HEK293 (cell line): Measurements from ENCODE around the gene TMEM203.

Source experiments
- CTCF ChIA-PET: fragments of 350-600 bp; formaldehyde crosslinking; extraction: SDS; loops from one replicate; lab custom pipeline; 2021; ENCODE audit warnings: antibody characterized with exemption; lab: Yijun Ruan, JAX
- POLR2A ChIA-PET: fragments of 300-600 bp; formaldehyde crosslinking; extraction: SDS; loops from one replicate; lab custom pipeline; 2020; ENCODE audit warnings: antibody characterized with exemption, inconsistent platforms; lab: Yijun Ruan, JAX
- H3K27ac ChIP-seq: fragments of 200-500 bp; sonication (Bioruptor generic); 2 replicates; pipeline ENCODE4 v1.5.1; 2014; ENCODE audit warnings: low read depth, low read length, control low read depth, inconsistent platforms; ENCODE audit errors: extremely low read depth
- H3K36me3 ChIP-seq, 2 experiments: fragments of 200-500 bp in 1 of 2; sonication (Bioruptor generic) in 1 of 2; 1 replicate in 1 of 2; 2 replicates in 1 of 2; pipeline ENCODE4 v1.5.1; 2014 to 2017; ENCODE audit warnings: inconsistent platforms in 2 of 2, low read length in 2 of 2; ENCODE audit not compliant: control insufficient read depth in 2 of 2, insufficient read depth in 1 of 2
- H3K4me1 ChIP-seq: fragments of 200-500 bp; sonication (Bioruptor generic); 2 replicates; pipeline ENCODE4 v1.5.1; 2014; ENCODE audit warnings: mild to moderate bottlenecking, low read length, inconsistent platforms; ENCODE audit not compliant: control insufficient read depth, insufficient read depth
- H3K4me3 ChIP-seq: 2 replicates; pipeline ENCODE4 v1.5.1; 2011; ENCODE audit warnings: low read depth, mild to moderate bottlenecking, control low read depth, low read length, moderate library complexity
- H3K9me3 ChIP-seq: fragments of 200-500 bp; sonication (Bioruptor generic); 2 replicates; pipeline ENCODE4 v1.5.1; 2014; ENCODE audit warnings: low read depth, low read length, inconsistent platforms; ENCODE audit not compliant: control insufficient read depth, insufficient read depth
- BCL11B ChIP-seq: fragments of 450-650 bp; formaldehyde crosslinking; IDR thresholded peaks from 2 replicates; pipeline ENCODE4 v1.5.1; 2016; ENCODE audit warnings: low read depth, missing biosample characterization, missing genetic modification characterization
- GLIS2 ChIP-seq: fragments of 450-650 bp; formaldehyde crosslinking; IDR thresholded peaks from 2 replicates; pipeline ENCODE4 v1.5.1; 2016; ENCODE audit warnings: missing biosample characterization, missing genetic modification characterization
- KLF8 ChIP-seq: fragments of 450-650 bp; formaldehyde crosslinking; IDR thresholded peaks from 2 replicates; pipeline ENCODE4 v1.5.1; 2016; ENCODE audit warnings: missing biosample characterization, missing genetic modification characterization
- KLF9 ChIP-seq: fragments of 450-650 bp; formaldehyde crosslinking; IDR thresholded peaks from 2 replicates; pipeline ENCODE4 v1.5.1; 2016; ENCODE audit warnings: missing biosample characterization, missing genetic modification characterization, low read depth
- OSR2 ChIP-seq: fragments of 450-650 bp; formaldehyde crosslinking; IDR thresholded peaks from 2 replicates; pipeline ENCODE4 v1.5.1; 2016; ENCODE audit warnings: missing biosample characterization, missing genetic modification characterization
- SP2 ChIP-seq: fragments of 450-650 bp; formaldehyde crosslinking; IDR thresholded peaks from 2 replicates; pipeline ENCODE4 v1.5.1; 2016; ENCODE audit warnings: missing biosample characterization, missing genetic modification characterization
- YY2 ChIP-seq: fragments of 450-650 bp; formaldehyde crosslinking; IDR thresholded peaks from 2 replicates; pipeline ENCODE4 v1.5.1; 2016; ENCODE audit warnings: missing biosample characterization, missing genetic modification characterization
- ZIC2 ChIP-seq: fragments of 450-650 bp; formaldehyde crosslinking; IDR thresholded peaks from 2 replicates; pipeline ENCODE4 v1.5.1; 2016; ENCODE audit warnings: missing biosample characterization, missing genetic modification characterization
- ZNF211 ChIP-seq: fragments of 450-650 bp; formaldehyde crosslinking; IDR thresholded peaks from 2 replicates; pipeline ENCODE4 v1.5.1; 2016; ENCODE audit warnings: low read depth, missing biosample characterization, missing genetic modification characterization
- ZNF404 ChIP-seq: fragments of 450-650 bp; formaldehyde crosslinking; IDR thresholded peaks from 2 replicates; pipeline ENCODE4 v1.5.1; 2017; ENCODE audit warnings: missing biosample characterization, missing genetic modification characterization
- ZNF473 ChIP-seq: fragments of 450-650 bp; formaldehyde crosslinking; IDR thresholded peaks from 2 replicates; pipeline ENCODE4 v1.5.1; 2017; ENCODE audit warnings: missing biosample characterization, missing genetic modification characterization
- ZNF521 ChIP-seq: fragments of 450-650 bp; formaldehyde crosslinking; IDR thresholded peaks from 2 replicates; pipeline ENCODE4 v1.5.1; 2017; ENCODE audit warnings: missing biosample characterization, mild to moderate bottlenecking, missing genetic modification characterization
- ZNF561 ChIP-seq: fragments of 450-650 bp; IDR thresholded peaks from 2 replicates; pipeline ENCODE4 v1.5.1; 2018; ENCODE audit warnings: missing biosample characterization, missing genetic modification characterization, borderline replicate concordance
- ZNF677 ChIP-seq: fragments of 450-650 bp; IDR thresholded peaks from 2 replicates; pipeline ENCODE4 v1.5.0; 2018; ENCODE audit warnings: missing biosample characterization, mild to moderate bottlenecking, missing genetic modification characterization, moderate library complexity
- ZNF747 ChIP-seq: fragments of 450-650 bp; formaldehyde crosslinking; IDR thresholded peaks from 2 replicates; pipeline ENCODE4 v1.5.1; 2016; ENCODE audit warnings: missing biosample characterization, missing genetic modification characterization
- ZNF843 ChIP-seq: fragments of 450-650 bp; formaldehyde crosslinking; IDR thresholded peaks from 2 replicates; pipeline ENCODE4 v1.5.1; 2016; ENCODE audit warnings: missing biosample characterization, missing genetic modification characterization
- TF ChIP-seq, protein P1 (sequence below): fragments of 450-650 bp; IDR thresholded peaks from 2 replicates; pipeline ENCODE4 v1.5.1; 2018; ENCODE audit warnings: missing biosample characterization, missing genetic modification characterization
- TF ChIP-seq, protein P2 (sequence below): fragments of 450-650 bp; formaldehyde crosslinking; IDR thresholded peaks from 2 replicates; pipeline ENCODE4 v1.5.1; 2016; ENCODE audit warnings: missing biosample characterization, missing genetic modification characterization
- TF ChIP-seq, protein P3 (sequence below): fragments of 450-650 bp; formaldehyde crosslinking; optimal IDR thresholded peaks from 2 replicates; pipeline ENCODE3; 2016; ENCODE audit warnings: missing biosample characterization, mild to moderate bottlenecking, missing genetic modification characterization
- TF ChIP-seq, protein P4 (sequence below): fragments of 450-650 bp; formaldehyde crosslinking; IDR thresholded peaks from 2 replicates; pipeline ENCODE4 v1.5.1; 2016; ENCODE audit warnings: missing biosample characterization, missing genetic modification characterization
- TF ChIP-seq, protein P5 (sequence below): fragments of 450-650 bp; formaldehyde crosslinking; IDR thresholded peaks from 2 replicates; pipeline ENCODE4 v1.5.1; 2017; ENCODE audit warnings: missing biosample characterization, missing genetic modification characterization

The TMEM203 gene

DNA sequence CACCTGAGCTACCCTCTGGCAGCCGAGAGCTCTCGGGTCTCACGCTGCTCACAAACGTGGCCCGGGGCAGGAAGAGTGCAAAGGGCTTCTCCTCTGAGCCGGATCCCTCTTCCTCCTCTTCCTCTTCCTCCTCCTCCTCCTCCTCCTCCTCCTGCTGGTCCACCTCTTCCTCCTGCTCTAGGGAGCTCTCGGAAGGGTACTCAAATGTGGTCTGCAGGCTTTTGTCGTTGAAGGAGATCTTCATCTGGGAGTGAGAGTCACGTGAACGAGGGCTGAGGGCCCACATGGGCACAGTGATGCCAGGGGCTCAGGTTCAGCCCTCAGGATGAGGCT is 13.0 kb downstream of the TMEM203 start:
- H3K27ac ChIP-seq, result no peak overlapping the region
- no peak for TF ChIP-seq ZNF521 (tag by site-specific recombination)
- TF ChIP-seq, protein P1, sequence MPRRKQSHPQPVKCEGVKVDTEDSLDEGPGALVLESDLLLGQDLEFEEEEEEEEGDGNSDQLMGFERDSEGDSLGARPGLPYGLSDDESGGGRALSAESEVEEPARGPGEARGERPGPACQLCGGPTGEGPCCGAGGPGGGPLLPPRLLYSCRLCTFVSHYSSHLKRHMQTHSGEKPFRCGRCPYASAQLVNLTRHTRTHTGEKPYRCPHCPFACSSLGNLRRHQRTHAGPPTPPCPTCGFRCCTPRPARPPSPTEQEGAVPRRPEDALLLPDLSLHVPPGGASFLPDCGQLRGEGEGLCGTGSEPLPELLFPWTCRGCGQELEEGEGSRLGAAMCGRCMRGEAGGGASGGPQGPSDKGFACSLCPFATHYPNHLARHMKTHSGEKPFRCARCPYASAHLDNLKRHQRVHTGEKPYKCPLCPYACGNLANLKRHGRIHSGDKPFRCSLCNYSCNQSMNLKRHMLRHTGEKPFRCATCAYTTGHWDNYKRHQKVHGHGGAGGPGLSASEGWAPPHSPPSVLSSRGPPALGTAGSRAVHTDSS (tag by site-specific recombination), result peak; percentile 97
- H3K36me3 ChIP-seq, result peaks cover 0 to 31% of the 10 kb centered on the region in 2 experiments; a peak in 1 of 3 replicates
- H3K4me3 ChIP-seq, result no peak overlapping the region
- H3K9me3 ChIP-seq, result no peaks in the 10 kb centered on the region
- ChIA-PET POLR2A (interaction anchor here (0.6 to 7.1 kb wide), 12 partner anchors 12 to 157 kb away, joined by 3 to 178 read pairs (median 4); partner anchors contain the start of genes LRRC26, MAN1B1, NDOR1 and TMEM203), CTCF (interaction anchor here (0.6 to 2.3 kb wide), 4 partner anchors 13 to 44 kb away, joined by 4 to 9 read pairs (median 5); partner anchors contain the start of genes NDOR1, RNF224 and TMEM203)
- peaks cover 8% of the 10 kb centered on the region for H3K4me1 ChIP-seq

DNA sequence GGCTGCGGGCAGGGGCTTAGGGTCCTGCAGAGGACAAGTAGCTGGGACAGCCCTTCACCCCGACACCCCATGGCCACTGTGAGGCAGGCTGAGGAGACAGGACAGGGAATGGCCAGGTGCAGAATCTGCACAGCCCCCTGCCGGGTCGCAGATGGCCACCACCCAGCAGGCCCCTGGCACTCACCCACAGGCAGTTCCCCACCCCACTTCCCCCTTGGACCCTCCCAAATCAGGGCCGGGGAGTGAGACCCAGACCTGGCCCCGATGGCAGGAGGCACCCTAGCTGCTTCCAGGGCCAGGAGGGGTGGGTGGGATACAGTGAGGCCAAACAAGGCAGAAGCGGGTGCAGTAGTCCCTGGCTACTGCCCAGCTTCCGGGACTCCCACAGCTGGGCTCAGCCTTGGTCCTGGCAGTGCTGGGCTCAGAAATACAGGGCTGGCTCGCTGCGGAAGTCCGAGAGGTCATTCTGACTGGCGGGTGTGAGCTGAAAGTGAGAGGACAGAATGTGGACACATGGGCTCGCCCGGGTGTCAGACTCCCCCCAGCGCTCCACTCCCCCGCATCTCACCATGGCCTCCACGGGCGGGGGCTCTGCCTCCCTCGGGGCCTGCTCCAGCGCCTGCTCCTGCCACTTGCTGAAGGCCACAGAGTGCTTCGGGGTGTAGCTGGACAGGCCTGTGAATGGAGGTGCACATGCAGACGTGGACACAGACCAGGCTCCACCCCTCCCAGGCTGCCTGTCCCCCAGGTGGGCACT is 13.6 kb downstream of the TMEM203 start:
- POLR2A ChIA-PET, result interaction anchor here (0.6 to 7.1 kb wide), 12 partner anchors 11 to 157 kb away, joined by 3 to 178 read pairs (median 4); partner anchors contain the start of genes LRRC26, MAN1B1, NDOR1 and TMEM203
- peaks cover 13% of the 10 kb centered on the region for H3K4me1 ChIP-seq
- H3K36me3 ChIP-seq, result peaks cover 0 to 37% of the 10 kb centered on the region in 2 experiments; a peak in 1 of 3 replicates
- H3K9me3 ChIP-seq, result no peaks in the 10 kb centered on the region
- CTCF ChIA-PET, result interaction anchor here (0.6 to 2.3 kb wide), 5 partner anchors 13 to 45 kb away, joined by 3 to 9 read pairs (median 4); partner anchors contain the start of genes NDOR1, RNF224 and TMEM203
- no peak overlapping the region for H3K27ac ChIP-seq
- TF ChIP-seq GLIS2 (tag by site-specific recombination), result no peak
- TF ChIP-seq KLF8 (tag by site-specific recombination), result no peak
- TF ChIP-seq ZNF404 (tag by site-specific recombination), result no peak
- no peak for TF ChIP-seq ZNF561 (tag by site-specific recombination)
- 0 out of 2 replicates have a peak, but pooled peaks have one; percentile 16 for TF ChIP-seq SP2 (tag by site-specific recombination)
- TF ChIP-seq, protein P2, sequence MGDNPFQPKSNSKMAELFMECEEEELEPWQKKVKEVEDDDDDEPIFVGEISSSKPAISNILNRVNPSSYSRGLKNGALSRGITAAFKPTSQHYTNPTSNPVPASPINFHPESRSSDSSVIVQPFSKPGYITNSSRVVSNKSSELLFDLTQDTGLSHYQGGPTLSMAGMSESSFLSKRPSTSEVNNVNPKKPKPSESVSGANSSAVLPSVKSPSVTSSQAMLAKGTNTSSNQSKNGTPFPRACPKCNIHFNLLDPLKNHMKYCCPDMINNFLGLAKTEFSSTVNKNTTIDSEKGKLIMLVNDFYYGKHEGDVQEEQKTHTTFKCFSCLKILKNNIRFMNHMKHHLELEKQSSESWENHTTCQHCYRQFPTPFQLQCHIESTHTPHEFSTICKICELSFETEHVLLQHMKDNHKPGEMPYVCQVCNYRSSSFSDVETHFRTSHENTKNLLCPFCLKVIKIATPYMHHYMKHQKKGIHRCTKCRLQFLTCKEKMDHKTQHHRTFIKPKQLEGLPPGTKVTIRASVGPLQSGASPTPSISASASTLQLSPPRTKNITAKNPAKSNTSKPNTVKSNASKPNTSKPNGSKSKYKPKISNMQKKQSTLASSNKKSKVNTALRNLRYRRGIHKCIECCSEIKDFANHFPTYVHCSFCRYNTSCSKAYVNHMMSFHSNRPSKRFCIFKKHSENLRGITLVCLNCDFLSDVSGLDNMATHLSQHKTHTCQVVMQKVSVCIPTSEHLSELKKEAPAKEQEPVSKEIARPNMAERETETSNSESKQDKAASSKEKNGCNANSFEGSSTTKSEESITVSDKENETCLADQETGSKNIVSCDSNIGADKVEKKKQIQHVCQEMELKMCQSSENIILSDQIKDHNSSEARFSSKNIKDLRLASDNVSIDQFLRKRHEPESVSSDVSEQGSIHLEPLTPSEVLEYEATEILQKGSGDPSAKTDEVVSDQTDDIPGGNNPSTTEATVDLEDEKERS (tag by site-specific recombination), result no peak
- TF ChIP-seq, protein P3, sequence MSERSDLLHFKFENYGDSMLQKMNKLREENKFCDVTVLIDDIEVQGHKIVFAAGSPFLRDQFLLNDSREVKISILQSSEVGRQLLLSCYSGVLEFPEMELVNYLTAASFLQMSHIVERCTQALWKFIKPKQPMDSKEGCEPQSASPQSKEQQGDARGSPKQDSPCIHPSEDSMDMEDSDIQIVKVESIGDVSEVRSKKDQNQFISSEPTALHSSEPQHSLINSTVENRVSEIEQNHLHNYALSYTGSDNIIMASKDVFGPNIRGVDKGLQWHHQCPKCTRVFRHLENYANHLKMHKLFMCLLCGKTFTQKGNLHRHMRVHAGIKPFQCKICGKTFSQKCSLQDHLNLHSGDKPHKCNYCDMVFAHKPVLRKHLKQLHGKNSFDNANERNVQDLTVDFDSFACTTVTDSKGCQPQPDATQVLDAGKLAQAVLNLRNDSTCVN, result no peak
- TF ChIP-seq KLF9, result no peak
- no peak for TF ChIP-seq YY2
- no peak for TF ChIP-seq ZIC2
- TF ChIP-seq ZNF843 (tag by site-specific recombination), result no peak
- TF ChIP-seq, protein P4, sequence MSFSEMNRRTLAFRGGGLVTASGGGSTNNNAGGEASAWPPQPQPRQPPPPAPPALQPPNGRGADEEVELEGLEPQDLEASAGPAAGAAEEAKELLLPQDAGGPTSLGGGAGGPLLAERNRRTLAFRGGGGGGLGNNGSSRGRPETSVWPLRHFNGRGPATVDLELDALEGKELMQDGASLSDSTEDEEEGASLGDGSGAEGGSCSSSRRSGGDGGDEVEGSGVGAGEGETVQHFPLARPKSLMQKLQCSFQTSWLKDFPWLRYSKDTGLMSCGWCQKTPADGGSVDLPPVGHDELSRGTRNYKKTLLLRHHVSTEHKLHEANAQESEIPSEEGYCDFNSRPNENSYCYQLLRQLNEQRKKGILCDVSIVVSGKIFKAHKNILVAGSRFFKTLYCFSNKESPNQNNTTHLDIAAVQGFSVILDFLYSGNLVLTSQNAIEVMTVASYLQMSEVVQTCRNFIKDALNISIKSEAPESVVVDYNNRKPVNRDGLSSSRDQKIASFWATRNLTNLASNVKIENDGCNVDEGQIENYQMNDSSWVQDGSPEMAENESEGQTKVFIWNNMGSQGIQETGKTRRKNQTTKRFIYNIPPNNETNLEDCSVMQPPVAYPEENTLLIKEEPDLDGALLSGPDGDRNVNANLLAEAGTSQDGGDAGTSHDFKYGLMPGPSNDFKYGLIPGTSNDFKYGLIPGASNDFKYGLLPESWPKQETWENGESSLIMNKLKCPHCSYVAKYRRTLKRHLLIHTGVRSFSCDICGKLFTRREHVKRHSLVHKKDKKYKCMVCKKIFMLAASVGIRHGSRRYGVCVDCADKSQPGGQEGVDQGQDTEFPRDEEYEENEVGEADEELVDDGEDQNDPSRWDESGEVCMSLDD, result 0 out of 2 replicates have a peak, but pooled peaks have one; percentile 7
- TF ChIP-seq ZNF473 (tag by site-specific recombination), result no peak
- no peak for TF ChIP-seq ZNF211 (tag by site-specific recombination)
- TF ChIP-seq ZNF747 (tag by site-specific recombination), result no peak
- TF ChIP-seq BCL11B (tag by site-specific recombination), result no peak; the same call in 1 of the 2 replicates
- TF ChIP-seq OSR2 (tag by site-specific recombination), result peak; percentile 66
- TF ChIP-seq ZNF677 (tag by site-specific recombination), result no peak
- TF ChIP-seq, protein P5, sequence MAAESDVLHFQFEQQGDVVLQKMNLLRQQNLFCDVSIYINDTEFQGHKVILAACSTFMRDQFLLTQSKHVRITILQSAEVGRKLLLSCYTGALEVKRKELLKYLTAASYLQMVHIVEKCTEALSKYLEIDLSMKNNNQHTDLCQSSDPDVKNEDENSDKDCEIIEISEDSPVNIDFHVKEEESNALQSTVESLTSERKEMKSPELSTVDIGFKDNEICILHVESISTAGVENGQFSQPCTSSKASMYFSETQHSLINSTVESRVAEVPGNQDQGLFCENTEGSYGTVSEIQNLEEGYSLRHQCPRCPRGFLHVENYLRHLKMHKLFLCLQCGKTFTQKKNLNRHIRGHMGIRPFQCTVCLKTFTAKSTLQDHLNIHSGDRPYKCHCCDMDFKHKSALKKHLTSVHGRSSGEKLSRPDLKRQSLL (tag by site-specific recombination), result peak; percentile 8; the same call in 1 of the 2 replicates
- H3K4me3 ChIP-seq, result no peak overlapping the region
